ENCODE results near the gene PKNOX2. TPM values are rescaled to one million over a fixed set of nuclear protein-coding genes. Genes with fewer than 3 reads are reported as not detected.

Gene PKNOX2
- total RNA-seq, 1 donor from 2014 or later, result 4.0 TPM

Small RNAs within 50 kb of the gene (small RNA-seq; reads per million reads assigned to genes)
- gene RNU6-321P (ENCODE audit: low replicate concordance), result not detected

Other genes with a start within 250 kb of the PKNOX2 start
- gene HEPN1, start 245.5 kb upstream of the PKNOX2 start, total RNA-seq, result not detected
- gene HEPACAM, start 228.7 kb upstream of the PKNOX2 start, total RNA-seq, result 3.6 TPM
- gene CCDC15, start 210.5 kb upstream of the PKNOX2 start, total RNA-seq, result 4.3 TPM
- gene SLC37A2, start 101.4 kb upstream of the PKNOX2 start, total RNA-seq, result 10.3 TPM
- 23.1 TPM for gene TMEM218, start 53.1 kb upstream of the PKNOX2 start, total RNA-seq